SK-N-DZ (cell line): ENCODE results near the gene KIAA0232.
A peak's percentile ranks its signal among the peaks of the same experiment; 100 is the strongest.
"Not testable (repeated sequence)": the region's sequence is repeated elsewhere in the genome, so short reads cannot be mapped to it uniquely, and the experiment has no call there.

Experiments used
- DNase-seq: peaks from one replicate; pipeline ENCODE4 v3.0.0-alpha.2; 2015; ENCODE audit warnings: low spot score

The KIAA0232 gene

GRCh38 chr4:6900181-6900812 lies 117.8 kb downstream of the KIAA0232 start:
- DNase-seq: no peak

- no peak for DNase-seq
These were observed 118.4 kb downstream of the KIAA0232 start for GRCh38 chr4:6900956-6901355.

- no peak for DNase-seq
These were observed 119.3 kb downstream of the KIAA0232 start for GRCh38 chr4:6901669-6902317.

GRCh38 chr4:6902318-6903042 lies 120.0 kb downstream of the KIAA0232 start:
- DNase-seq: no peak

- DNase-seq: no peak
These were observed 123.3 kb downstream of the KIAA0232 start for GRCh38 chr4:6905516-6906445.

GRCh38 chr4:6906486-6906885 lies 124.0 kb downstream of the KIAA0232 start:
- DNase-seq: not testable (repeated sequence)

- DNase-seq: peak; percentile 34
These were observed 125.2 kb downstream of the KIAA0232 start for GRCh38 chr4:6907658-6908191.

- DNase-seq: no peak
These were observed 126.0 kb downstream of the KIAA0232 start for GRCh38 chr4:6908432-6909112.

GRCh38 chr4:6909113-6909969 lies 126.8 kb downstream of the KIAA0232 start, which contains the start of gene TBC1D14:
Gene TBC1D14 (plus strand): TSS chr4:6909826. CDS start chr4:6923390, 13,564 bp downstream.
- DNase-seq: peak; percentile 81

GRCh38 chr4:6909970-6910339 lies 127.4 kb downstream of the KIAA0232 start:
- no peak for DNase-seq

- DNase-seq: no peak
These were observed 127.9 kb downstream of the KIAA0232 start for GRCh38 chr4:6910340-6910959.

- DNase-seq: no peak
These were observed 128.7 kb downstream of the KIAA0232 start for GRCh38 chr4:6910960-6911874.

GRCh38 chr4:6911917-6912316 lies 129.4 kb downstream of the KIAA0232 start:
- DNase-seq: not testable (repeated sequence)

- no peak for DNase-seq
These were observed 129.9 kb downstream of the KIAA0232 start for GRCh38 chr4:6912441-6912840.

- DNase-seq: no peak
These were observed 130.9 kb downstream of the KIAA0232 start for GRCh38 chr4:6913350-6913905.

GRCh38 chr4:6914448-6914847 lies 131.9 kb downstream of the KIAA0232 start:
- no peak for DNase-seq

GRCh38 chr4:6915041-6916005 lies 132.8 kb downstream of the KIAA0232 start:
- no peak for DNase-seq
